ENCODE measurements around the gene SUMO1.
A peak's percentile ranks its signal among the peaks of the same experiment; 100 is the strongest.
"Not testable (repeated sequence)": the region's sequence is repeated elsewhere in the genome, so short reads cannot be mapped to it uniquely, and the experiment has no call there.

DNA sequence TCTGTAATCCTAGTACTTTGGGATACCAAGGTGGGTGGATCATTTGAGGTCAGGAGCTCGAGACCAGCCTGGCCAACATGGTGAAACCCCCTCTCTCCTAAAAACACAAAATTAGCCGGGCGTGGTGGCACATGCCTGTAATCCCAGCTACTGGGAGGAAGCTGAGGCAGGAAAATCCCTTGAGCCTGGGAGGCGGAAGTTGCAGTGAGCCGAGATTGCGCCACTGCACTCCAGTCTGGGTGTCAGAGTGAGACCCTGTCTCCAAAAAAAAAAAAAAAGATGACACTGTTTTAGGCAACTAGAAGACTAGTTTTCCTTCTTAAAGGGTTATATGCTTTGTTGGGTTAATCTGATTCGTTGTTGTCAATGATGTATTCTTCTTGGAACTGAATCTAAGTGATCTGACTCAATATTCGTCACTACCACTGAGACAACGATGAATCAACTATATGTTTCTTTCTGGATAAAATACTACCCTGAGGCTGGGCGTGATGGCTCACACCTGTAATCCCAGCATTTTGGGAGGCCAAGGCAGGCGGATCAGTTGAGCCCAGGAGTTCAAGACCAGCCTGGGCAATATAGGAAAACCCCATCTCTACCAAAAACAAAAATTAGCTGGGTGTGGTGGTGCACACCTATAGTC lies 37.8 kb upstream of the SUMO1 start:
- TF ChIP-seq, protein P1, sequence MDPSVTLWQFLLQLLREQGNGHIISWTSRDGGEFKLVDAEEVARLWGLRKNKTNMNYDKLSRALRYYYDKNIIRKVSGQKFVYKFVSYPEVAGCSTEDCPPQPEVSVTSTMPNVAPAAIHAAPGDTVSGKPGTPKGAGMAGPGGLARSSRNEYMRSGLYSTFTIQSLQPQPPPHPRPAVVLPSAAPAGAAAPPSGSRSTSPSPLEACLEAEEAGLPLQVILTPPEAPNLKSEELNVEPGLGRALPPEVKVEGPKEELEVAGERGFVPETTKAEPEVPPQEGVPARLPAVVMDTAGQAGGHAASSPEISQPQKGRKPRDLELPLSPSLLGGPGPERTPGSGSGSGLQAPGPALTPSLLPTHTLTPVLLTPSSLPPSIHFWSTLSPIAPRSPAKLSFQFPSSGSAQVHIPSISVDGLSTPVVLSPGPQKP (IDR thresholded peaks at IDR 0.05; ENCODE audit: borderline replicate concordance, low read depth, low read length) = not testable (repeated sequence)
- TF ChIP-seq, protein P2, sequence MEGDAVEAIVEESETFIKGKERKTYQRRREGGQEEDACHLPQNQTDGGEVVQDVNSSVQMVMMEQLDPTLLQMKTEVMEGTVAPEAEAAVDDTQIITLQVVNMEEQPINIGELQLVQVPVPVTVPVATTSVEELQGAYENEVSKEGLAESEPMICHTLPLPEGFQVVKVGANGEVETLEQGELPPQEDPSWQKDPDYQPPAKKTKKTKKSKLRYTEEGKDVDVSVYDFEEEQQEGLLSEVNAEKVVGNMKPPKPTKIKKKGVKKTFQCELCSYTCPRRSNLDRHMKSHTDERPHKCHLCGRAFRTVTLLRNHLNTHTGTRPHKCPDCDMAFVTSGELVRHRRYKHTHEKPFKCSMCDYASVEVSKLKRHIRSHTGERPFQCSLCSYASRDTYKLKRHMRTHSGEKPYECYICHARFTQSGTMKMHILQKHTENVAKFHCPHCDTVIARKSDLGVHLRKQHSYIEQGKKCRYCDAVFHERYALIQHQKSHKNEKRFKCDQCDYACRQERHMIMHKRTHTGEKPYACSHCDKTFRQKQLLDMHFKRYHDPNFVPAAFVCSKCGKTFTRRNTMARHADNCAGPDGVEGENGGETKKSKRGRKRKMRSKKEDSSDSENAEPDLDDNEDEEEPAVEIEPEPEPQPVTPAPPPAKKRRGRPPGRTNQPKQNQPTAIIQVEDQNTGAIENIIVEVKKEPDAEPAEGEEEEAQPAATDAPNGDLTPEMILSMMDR (conservative IDR thresholded peaks at IDR 0.05; ENCODE audit: low read depth, low read length) = not testable (repeated sequence)
- not testable (repeated sequence) for TF ChIP-seq RFX5 (IDR thresholded peaks at IDR 0.05; ENCODE audit: low read depth, low read length); BHLHE40 (IDR thresholded peaks at IDR 0.05; ENCODE audit: low read depth, low read length); POLR2A (IDR thresholded peaks at IDR 0.05; ENCODE audit: low read depth, low read length); RAD21 (IDR thresholded peaks at IDR 0.05; ENCODE audit: low read length); MAFK (IDR thresholded peaks at IDR 0.05; ENCODE audit: low read depth, low read length); SMC3 (IDR thresholded peaks at IDR 0.05; ENCODE audit: low read depth, low read length); RCOR1 (IDR thresholded peaks at IDR 0.05; ENCODE audit: insufficient replicate concordance, low read length); MXI1 (IDR thresholded peaks at IDR 0.05; ENCODE audit: borderline replicate concordance, low read depth, low read length); MAZ (IDR thresholded peaks at IDR 0.05; ENCODE audit: borderline replicate concordance, low read depth, low read length)
- peak; percentile 69 for TF ChIP-seq CEBPB (IDR thresholded peaks at IDR 0.05; ENCODE audit: low read depth, low read length)
- TF ChIP-seq, protein P3, sequence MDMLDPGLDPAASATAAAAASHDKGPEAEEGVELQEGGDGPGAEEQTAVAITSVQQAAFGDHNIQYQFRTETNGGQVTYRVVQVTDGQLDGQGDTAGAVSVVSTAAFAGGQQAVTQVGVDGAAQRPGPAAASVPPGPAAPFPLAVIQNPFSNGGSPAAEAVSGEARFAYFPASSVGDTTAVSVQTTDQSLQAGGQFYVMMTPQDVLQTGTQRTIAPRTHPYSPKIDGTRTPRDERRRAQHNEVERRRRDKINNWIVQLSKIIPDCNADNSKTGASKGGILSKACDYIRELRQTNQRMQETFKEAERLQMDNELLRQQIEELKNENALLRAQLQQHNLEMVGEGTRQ (IDR thresholded peaks at IDR 0.05; ENCODE audit: low read depth, low read length) = not testable (repeated sequence)

Measured in IMR-90 (cell line).